Measurements from ENCODE around the gene CYTH4.

GRCh38 chr22:37357446-37358075, 75.3 kb downstream of the CYTH4 start:
- TF ChIP-seq CTCF (IDR thresholded peaks at IDR 0.05) (no peak), EP300 (IDR thresholded peaks at IDR 0.05) (no peak), POLR2A (IDR thresholded peaks at IDR 0.05) (no peak)

All from ovary (tissue), 3 donors.